HG03175 (cell line): ENCODE data around the gene ACP7.

Experiments used
- ATAC-seq: cut with Tn5 transposase; IDR thresholded peaks from one replicate; pipeline ENCODE4 v1.9.1; 2021; ENCODE audit warnings: mild to moderate bottlenecking, moderate library complexity; ENCODE audit not compliant: unreplicated experiment

Gene ACP7

DNA sequence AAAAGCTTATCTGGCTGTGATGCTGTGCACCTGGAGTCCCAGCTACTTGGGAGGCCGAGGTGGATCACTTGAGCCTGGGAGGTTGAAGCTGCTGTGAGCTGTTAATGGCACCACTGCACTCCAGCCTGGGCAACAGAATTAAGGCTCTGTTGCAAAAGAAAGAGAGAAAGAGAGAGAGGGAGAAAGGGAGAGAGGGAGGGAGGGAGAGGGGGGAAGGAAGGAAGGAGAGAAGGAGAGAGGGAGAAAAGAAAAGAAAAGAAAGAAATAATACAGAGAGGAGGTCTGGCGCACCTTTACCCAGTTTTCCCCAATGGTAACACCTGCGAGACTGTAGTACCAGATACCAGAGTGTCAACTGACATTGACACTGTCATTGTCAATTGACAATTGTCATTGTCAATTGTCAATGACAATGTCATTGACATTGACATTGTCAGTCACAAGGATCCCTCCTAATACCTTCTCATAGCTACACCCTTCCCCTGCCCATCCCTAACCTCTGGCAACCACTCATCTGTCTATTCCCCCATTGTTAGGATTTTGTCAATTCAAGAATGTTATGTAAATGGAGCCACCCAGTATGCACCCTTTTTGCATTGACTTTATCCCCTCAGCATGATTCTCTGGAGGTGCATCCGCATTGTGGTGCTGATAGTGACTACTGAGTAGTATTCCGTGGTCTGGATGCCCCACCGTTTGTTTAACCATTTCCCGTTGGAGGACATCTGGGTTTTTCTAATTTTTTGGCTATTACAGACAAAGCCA, 62.7 kb downstream of the ACP7 start:
- no peak for ATAC-seq

DNA sequence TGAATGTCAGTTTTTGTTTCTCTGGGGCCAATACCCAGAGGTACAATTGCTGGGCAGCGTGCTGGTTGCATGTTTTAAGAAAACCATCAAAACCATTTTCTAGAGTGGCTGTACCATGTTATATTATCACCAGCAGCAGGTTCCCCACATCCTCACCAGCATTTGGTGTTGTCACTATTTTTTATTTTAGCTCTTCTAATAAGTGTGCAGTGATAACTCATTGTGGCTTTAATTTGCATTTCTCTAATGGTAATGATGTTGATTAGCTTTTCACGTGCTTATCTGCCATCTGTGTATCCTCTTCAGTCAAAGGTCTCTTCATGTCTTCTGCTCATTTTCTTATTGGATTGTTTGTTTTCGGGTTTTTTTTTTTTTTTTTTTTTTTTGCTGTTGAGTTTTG, 63.3 kb downstream of the ACP7 start:
- ATAC-seq: no peak

DNA sequence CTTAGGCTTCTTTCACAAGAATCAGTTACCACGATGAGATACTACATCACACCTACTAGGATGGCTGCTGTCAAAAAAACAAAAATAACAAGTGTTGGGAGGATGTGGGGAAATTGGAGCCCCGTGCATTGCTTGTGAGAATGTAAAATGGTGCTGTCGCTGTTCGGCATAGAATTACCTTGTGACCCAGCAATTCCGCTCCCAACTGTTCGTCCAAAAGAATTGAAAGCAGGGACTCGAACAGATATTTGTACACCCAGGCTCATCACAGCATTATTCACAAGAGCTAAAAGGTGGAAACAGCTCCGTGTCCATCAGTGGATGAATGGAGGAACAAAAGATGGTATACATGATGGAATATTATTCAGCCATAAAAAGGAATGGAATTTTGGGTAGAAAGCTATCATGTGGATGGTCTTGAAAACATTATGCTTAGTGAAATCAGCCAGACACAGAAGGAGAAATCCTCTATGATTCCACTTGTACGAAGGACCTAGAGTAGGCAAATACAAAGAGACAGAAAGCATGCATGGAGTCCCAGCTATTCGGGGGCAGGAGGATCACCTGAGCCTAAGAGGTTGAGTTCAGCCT, 64.9 kb downstream of the ACP7 start:
- ATAC-seq: no peak

DNA sequence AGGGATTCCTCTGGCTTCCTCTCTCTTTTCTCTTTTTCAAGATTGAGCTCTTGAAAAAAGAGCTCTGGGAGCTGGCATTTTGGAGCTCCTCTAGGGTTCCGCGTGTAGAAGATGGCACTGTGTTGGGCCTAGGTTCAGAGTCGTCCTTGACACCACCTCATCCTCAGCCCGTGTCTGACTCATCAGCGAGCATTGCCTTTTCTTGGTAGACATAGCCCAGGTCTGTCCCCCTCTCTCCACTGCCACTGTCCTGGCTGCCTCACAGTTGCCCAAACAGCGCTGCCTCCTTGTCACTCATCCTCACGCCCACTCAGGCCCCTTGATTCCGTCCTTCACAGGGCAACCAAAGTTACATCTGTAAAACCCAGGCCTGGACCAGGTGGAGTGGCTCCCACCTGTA, 66.1 kb downstream of the ACP7 start:
- ATAC-seq: no peak

DNA sequence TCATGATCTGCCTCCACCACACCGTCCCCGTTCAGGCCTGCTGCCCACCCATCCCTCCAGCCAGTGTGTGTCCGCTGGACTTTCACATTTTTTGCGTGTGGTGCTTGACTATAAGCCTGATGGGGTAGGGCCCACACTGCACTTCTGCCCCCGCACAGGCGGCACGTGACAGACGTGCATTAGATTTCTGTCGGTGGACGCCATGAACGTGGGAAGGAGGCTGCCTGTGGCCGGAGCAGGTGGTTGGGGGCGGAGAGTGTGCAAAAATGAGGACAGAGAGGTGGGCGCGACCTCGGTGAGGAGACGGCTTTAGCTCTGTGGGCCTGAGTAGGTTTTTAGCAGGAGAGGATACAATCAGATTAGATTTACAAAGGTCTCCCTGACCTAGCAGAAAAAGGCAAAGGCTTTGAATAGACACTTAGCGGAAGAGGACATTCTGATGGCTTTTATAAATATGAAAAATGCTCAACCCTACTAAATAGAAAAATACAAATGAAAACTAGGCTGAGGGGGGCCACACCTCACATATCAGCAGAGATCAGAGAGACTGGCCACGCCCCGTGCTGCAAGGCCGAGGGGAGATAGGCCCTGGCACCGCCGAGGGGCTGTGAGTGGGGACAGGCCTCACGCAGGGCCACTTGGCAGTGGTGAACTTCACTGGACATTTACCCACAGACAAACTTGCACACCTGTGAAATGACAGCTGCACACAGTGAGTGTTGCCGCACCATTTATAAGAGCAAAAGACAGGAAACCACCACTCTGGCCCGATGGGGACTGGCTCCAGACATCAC, 66.8 kb downstream of the ACP7 start:
- no peak for ATAC-seq

DNA sequence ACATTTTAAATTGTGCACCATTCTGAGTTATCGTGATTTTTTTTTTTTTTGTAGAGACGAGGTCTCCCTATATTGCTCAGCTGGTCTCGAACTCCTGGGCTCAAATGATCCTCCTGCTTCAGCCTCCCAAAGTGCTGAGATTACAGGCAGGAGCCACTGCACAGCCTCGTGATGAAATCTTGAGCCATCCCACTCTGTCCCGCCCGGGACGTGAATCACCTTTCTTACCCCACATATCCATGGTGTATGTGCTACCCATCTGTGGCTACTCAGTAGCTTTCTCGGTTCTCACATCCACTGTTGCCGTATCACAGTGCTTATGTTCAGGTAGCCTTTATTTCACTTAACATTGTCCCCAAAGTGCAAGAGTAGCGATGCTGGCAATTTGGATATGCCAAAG, 67.9 kb downstream of the ACP7 start:
- ATAC-seq: no peak

GRCh38 chr19:39154100-39154628, 70.0 kb downstream of the ACP7 start:
- ATAC-seq: no peak

- no peak for ATAC-seq
Measured at GRCh38 chr19:39154629-39155100, 70.5 kb downstream of the ACP7 start.

GRCh38 chr19:39155114-39155700, 71.0 kb downstream of the ACP7 start:
- ATAC-seq: no peak

DNA sequence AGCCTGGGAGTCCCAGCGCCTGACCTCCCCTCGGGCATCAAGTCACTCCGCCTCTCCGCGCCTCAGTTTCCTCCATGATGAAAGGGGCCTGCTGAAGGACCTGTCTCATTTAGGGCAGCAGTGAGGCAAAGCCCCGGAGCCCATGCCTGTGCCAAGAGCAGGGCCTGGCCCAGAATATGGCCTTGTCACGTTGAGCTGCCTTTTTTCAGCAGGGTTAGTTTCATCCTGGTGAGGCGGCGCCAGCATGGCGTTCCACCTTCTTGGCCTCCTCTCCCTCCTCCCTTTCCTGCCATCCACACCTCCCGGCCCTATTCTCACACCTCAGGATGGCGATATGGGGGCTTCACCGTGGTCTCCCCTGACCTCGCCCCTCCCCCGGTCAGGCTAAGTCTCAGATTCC, 71.6 kb downstream of the ACP7 start:
- no peak for ATAC-seq

- no peak for ATAC-seq
Measured at GRCh38 chr19:39156326-39157230, 72.4 kb downstream of the ACP7 start.

DNA sequence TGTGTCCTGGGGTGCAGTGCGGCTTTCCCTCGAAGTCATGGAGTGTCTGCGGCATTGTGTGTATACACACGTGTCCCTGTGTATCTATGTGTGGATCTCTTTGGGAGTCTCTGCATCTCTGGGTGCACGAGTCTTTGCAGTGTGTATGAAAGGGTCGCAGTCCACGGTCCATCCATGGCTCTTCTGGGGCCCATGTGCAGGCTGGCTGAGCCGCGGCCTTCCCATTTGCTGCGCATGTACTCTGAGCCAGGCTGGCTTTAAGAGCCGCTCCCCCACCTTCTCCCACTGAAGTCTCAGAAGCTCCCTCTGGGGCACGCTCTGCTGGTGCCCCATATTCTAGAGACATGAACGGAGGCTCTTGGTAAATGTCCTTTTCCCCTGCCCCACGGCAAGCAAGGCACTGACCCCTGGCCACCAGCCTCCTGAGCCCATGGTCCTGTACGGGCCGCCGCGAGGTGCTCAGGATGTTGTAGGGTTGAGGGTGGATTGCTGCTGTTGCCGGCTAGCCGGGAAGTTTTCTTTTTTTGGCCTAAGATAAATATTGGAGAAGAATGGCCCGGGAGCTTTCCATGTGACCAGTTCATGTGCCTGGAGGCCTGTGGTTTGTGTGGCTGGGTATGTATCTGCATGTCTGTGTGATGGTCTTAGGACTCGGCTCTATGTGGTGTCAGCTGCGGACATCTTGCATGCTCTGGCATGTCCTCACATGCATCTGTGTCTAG, 73.3 kb downstream of the ACP7 start:
- ATAC-seq: no peak

- no peak for ATAC-seq
Measured at GRCh38 chr19:39157997-39158389, 73.8 kb downstream of the ACP7 start.

DNA sequence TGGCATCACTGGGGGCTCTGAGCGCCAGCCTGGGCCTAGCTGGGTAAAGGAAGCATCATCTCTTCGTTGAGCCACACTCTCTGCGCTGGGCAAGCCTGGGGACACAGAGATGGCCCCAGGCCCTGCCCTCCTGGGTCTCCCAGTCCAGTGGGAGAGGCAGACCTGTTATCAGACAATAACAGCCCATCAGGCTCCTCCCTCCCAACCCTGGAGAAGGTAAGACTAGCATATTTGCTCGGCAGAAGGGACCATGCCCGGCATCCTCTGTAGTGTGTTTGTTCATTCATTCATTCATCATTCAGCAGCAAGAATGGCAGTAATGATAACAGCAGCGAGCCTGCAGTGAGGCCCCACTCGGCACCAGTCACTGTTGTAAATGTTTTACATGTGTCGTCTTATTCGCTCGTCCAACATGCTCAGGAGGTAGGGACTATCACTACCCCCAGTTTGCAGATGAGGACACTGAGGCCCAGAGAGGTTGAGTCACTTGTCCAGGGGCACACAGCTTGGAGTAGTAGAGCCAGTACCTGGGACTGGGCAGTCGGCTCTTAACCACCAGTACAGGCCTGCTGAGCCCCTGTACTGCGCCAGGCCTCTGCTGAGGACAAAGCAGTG, 74.6 kb downstream of the ACP7 start:
- no peak for ATAC-seq

DNA sequence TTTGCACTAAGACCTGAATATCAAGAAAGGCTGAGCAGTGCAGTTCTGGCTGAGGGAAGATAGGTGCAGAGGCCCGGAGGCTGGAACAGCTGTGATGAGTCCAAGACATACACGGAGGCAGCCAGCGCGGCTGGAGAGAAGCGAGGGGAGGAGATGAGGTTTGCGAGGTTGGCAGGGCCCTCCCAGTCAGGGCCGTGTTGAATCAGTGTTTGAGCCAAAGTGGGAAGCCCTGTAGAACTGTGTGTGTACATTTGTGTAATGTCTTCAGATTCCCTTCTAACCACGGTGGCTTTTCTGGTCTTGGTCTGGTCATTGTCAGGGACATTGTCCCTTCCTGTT, 76.3 kb downstream of the ACP7 start:
- ATAC-seq: no peak
